H1 (cell line): ENCODE measurements around the gene GABRR1. TPM values are rescaled to one million over a fixed set of nuclear protein-coding genes. Genes with fewer than 3 reads are reported as not detected.

Source experiments
- CHD7 ChIP-seq: fragments of 300-600 bp; sonication (generic); IDR thresholded peaks from 2 replicates; pipeline ENCODE4 v1.7.1; 2012; ENCODE audit warnings: low read length, moderate library complexity, mild to moderate bottlenecking, inconsistent platforms; ENCODE audit not compliant: insufficient replicate concordance
- CTCF ChIP-seq, 3 experiments: IDR thresholded peaks; 1 replicate in 2 of 3; 2 replicates in 1 of 3; pipeline versions ENCODE4 v1.5.1 to v1.6.1; 2011; ENCODE audit warnings: low read length in 3 of 3, mild to moderate bottlenecking in 3 of 3, inconsistent platforms in 2 of 3, low read depth in 1 of 3, moderate library complexity in 1 of 3; ENCODE audit not compliant: insufficient read depth in 1 of 3; ENCODE audit errors: control extremely low read depth in 1 of 3
- JUND ChIP-seq: IDR thresholded peaks from 2 replicates; pipeline ENCODE4 v1.6.1; 2011; ENCODE audit warnings: mild to moderate bottlenecking, improper control_type of control experiment, low read length
- SRF ChIP-seq: IDR thresholded peaks from 2 replicates; pipeline ENCODE4 v1.6.1; 2011; ENCODE audit warnings: mild to moderate bottlenecking, low read depth, low read length, moderate library complexity
- TEAD4 ChIP-seq: IDR thresholded peaks from 2 replicates; pipeline ENCODE4 v1.6.1; 2012; ENCODE audit warnings: low read depth, low read length, inconsistent platforms, mixed read lengths
- polyA plus RNA-seq, 7 experiments: library from polyadenylated mRNA; depleted of rRNA in 3 of 7; stranded (reverse) in 5 of 7; unstranded in 2 of 7; fragments of >200 nt in 5 of 7; fragments of 200-250 nt in 2 of 7; gene quantifications; 1 replicate in 5 of 7; 2 replicates in 1 of 7; 4 replicates in 1 of 7; pipeline versions ENCODE4 v1.2.1 to v1.2.3, GENCODE V29; 2011 to 2013; ENCODE audit warnings: missing spikeins in 2 of 7, mixed read lengths in 2 of 7
- total RNA-seq: library from RNA; stranded (reverse); fragmentation: NEBNext Ultra II Directional; extraction: Animal tissue kit (Norgen Biotek cat#: 25700); gene quantifications from 2 replicates; pipeline ENCODE4 v1.2.1, GENCODE V29; 2021

Gene GABRR1
- total and polyA plus RNA-seq, 2 of the 8 experiments (the other 6 are each of a cell fraction or from before 2014, with no cell fraction given) = 0.60 to 0.63 TPM

- TF ChIP-seq CTCF (IDR thresholded peaks at IDR 0.05; ENCODE audit: control extremely low read depth in 1 of 3, insufficient read depth in 1 of 3, low read depth in 1 of 3, low read length in 3 of 3) = no peak
- no peak for TF ChIP-seq TEAD4
- TF ChIP-seq CHD7 = no peak
- no peak for TF ChIP-seq SRF
- no peak for TF ChIP-seq JUND
These were observed 13.1 kb downstream of the GABRR1 start (continued) for GRCh38 chr6:89204096-89204495.
